ENCODE measurements around the gene OR5H2.

- TF ChIP-seq, protein P1, sequence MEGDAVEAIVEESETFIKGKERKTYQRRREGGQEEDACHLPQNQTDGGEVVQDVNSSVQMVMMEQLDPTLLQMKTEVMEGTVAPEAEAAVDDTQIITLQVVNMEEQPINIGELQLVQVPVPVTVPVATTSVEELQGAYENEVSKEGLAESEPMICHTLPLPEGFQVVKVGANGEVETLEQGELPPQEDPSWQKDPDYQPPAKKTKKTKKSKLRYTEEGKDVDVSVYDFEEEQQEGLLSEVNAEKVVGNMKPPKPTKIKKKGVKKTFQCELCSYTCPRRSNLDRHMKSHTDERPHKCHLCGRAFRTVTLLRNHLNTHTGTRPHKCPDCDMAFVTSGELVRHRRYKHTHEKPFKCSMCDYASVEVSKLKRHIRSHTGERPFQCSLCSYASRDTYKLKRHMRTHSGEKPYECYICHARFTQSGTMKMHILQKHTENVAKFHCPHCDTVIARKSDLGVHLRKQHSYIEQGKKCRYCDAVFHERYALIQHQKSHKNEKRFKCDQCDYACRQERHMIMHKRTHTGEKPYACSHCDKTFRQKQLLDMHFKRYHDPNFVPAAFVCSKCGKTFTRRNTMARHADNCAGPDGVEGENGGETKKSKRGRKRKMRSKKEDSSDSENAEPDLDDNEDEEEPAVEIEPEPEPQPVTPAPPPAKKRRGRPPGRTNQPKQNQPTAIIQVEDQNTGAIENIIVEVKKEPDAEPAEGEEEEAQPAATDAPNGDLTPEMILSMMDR (IDR thresholded peaks at IDR 0.05): no peak
- TF ChIP-seq EZH2 (IDR thresholded peaks at IDR 0.05; ENCODE audit: borderline replicate concordance, insufficient read depth, low read depth, low read length, poor library complexity, severe bottlenecking): no peak
Observed at GRCh38 chr3:98263944-98264343, 18.4 kb upstream of the OR5H2 start, which contains the start of gene OR5H6.
